Mucosa of descending colon (tissue), 3 donors: Measurements from ENCODE around the gene MTA3. TPM values are rescaled to one million over a fixed set of nuclear protein-coding genes. Genes with fewer than 3 reads are reported as not detected.

Experiments
- ATAC-seq: fragments of 200-7000 bp; cut with Tn5 transposase; one replicate; pipeline ENCODE4 v1.9.1; 2020; ENCODE audit warnings: mild to moderate bottlenecking, moderate library complexity
- DNase-seq, 3 donors: peaks; one replicate each; pipeline ENCODE4 v3.0.0-alpha.2; 2020
- H3K36me3 ChIP-seq: fragments of 200-600 bp; one replicate; pipeline ENCODE4 v1.8.0; 2021; ENCODE audit warnings: low read depth, mild to moderate bottlenecking
- H3K4me1 ChIP-seq: fragments of 200-600 bp; one replicate; pipeline ENCODE4 v1.8.0; 2021; ENCODE audit warnings: low read depth, mild to moderate bottlenecking
- H3K4me3 ChIP-seq: fragments of 200-600 bp; one replicate; pipeline ENCODE4 v1.8.0; 2021; ENCODE audit warnings: mild to moderate bottlenecking
- H3K9me3 ChIP-seq: fragments of 200-600 bp; one replicate; pipeline ENCODE4 v1.8.0; 2021; ENCODE audit warnings: mild to moderate bottlenecking
- intact Hi-C, 2 donors: fragments of 100-400 bp; cut with DNase I in 1 of 2; cut with micrococcal nuclease in 1 of 2; formaldehyde crosslinking; loops; one replicate each; pipeline versions ENCODE4 v1.11.0 to v1.11.1; 2022; cut with DNase I, micrococcal nuclease
- long read RNA-seq, 2 donors: library from polyadenylated mRNA; unstranded; transcript quantifications; one replicate each; pipeline ENCODE4 v2.0.0, GENCODE V29; 2019 to 2021
- total RNA-seq, 3 donors: library from RNA; stranded (reverse); fragmentation: NEBNext Ultra II Directional in 2 of 3; extraction: Animal tissue kit (Norgen Biotek cat#: 25700) in 2 of 3; gene quantifications; one replicate each; pipeline versions ENCODE4 v1.2.1 to v1.2.4, GENCODE V29; 2021 to 2023
- TF ChIP-seq, protein P1 (sequence below): fragments of 200-600 bp; IDR thresholded peaks from one replicate; pipeline ENCODE4 v1.8.0; 2022; ENCODE audit warnings: antibody characterized with exemption, mild to moderate bottlenecking
- donor health status: DM: no; HTN: no; CAD: no; lungs with moderate emphysema.
- donor health status: DM: no; HTN: no; CAD: no.
- donor health status: DM: no; HTN: yes; CAD: no.

The MTA3 gene
- 10 to 100 TPM; 44.8 to 58.9 (median 52.8) TPM for total RNA-seq
- long read RNA-seq, donor 1, transcript MTA3-205 (14 exons, 2,202 nt) = major isoform, 14 of 47 reads
- long read RNA-seq, donor 1, transcript MTA3-204 (14 exons, 2,041 nt) = minor isoform, 10 of 47 reads
- long read RNA-seq, donor 1, partial matches to known transcripts = 8 of 47 reads
- long read RNA-seq, donor 1, other reads (novel, unspliced or antisense) = 14 of 47 reads
- long read RNA-seq, donor 2, transcript MTA3-205 (14 exons, 2,202 nt) = major isoform, 5 of 14 reads
- long read RNA-seq, donor 2, partial matches to known transcripts = 0 of 14 reads
- long read RNA-seq, donor 2, other reads (novel, unspliced or antisense) = 6 of 14 reads

- H3K4me1 ChIP-seq = peaks cover 17% of the 10 kb centered on the region
- TF ChIP-seq, protein P1, sequence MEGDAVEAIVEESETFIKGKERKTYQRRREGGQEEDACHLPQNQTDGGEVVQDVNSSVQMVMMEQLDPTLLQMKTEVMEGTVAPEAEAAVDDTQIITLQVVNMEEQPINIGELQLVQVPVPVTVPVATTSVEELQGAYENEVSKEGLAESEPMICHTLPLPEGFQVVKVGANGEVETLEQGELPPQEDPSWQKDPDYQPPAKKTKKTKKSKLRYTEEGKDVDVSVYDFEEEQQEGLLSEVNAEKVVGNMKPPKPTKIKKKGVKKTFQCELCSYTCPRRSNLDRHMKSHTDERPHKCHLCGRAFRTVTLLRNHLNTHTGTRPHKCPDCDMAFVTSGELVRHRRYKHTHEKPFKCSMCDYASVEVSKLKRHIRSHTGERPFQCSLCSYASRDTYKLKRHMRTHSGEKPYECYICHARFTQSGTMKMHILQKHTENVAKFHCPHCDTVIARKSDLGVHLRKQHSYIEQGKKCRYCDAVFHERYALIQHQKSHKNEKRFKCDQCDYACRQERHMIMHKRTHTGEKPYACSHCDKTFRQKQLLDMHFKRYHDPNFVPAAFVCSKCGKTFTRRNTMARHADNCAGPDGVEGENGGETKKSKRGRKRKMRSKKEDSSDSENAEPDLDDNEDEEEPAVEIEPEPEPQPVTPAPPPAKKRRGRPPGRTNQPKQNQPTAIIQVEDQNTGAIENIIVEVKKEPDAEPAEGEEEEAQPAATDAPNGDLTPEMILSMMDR = no peak
- ATAC-seq = peak; percentile 85
These were observed at the start of gene MTA3 for GRCh38 chr2:42568401-42569115. MTA3 (plus strand) TSS chr2:42568632; CDS start chr2:42568746, 114 bp downstream.

DNA sequence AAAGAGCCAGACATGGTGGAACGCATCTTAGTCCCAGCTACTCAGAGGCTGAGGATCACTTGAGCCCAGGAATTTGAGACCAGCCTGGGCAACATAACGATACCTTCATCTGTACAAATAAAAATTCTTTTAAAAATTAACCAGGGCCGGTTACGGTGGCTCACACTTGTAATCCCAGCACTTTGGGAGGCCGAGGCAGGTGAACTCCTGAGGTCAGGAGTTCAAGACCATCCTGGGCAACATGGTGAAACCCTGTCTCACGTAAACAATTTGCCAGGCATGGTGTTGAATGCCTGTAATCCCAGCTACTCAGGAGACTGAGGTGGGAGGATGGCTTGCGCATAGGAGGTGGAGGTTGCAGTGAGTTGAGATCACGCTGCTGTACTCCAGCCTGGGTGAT, 48.8 kb upstream of the MTA3 start:
- intact Hi-C loops = no loop called here
- TF ChIP-seq, protein P1 = no peak

More at GRCh38 chr2:42568401-42569115, at the start of gene MTA3:
- H3K4me3 ChIP-seq = peak within 1 kb of the TSS; percentile 81
- H3K9me3 ChIP-seq = no peaks in the 10 kb centered on the region
- H3K36me3 ChIP-seq = no peaks in the 10 kb centered on the region
- intact Hi-C loops = no loop called here
- DNase-seq = peak; percentile 75 to 83 (median 76)

GRCh38 chr2:42522035-42522434, 46.4 kb upstream of the MTA3 start:
- ATAC-seq = no peak

More for the DNA sequence above, 48.8 kb upstream of the MTA3 start:
- Histone ChIP-seq H3K9me3 (no peaks in the 10 kb centered on the region), H3K36me3 (no peaks in the 10 kb centered on the region), H3K4me1 (no peaks in the 10 kb centered on the region), H3K4me3 (no peak overlapping the region)
- DNase-seq = no peak
- no peak for ATAC-seq

GRCh38 chr2:42523341-42523740, 45.1 kb upstream of the MTA3 start:
- H3K4me3 ChIP-seq = no peak overlapping the region
- intact Hi-C loops = no loop called here
- ATAC-seq (no peak), DNase-seq (no peak)
- TF ChIP-seq, protein P1 = no peak
- H3K36me3 ChIP-seq = no peaks in the 10 kb centered on the region
- no peaks in the 10 kb centered on the region for H3K9me3 ChIP-seq
- no peaks in the 10 kb centered on the region for H3K4me1 ChIP-seq

More at GRCh38 chr2:42522035-42522434, 46.4 kb upstream of the MTA3 start:
- DNase-seq = no peak
- Histone ChIP-seq H3K4me1 (no peaks in the 10 kb centered on the region), H3K36me3 (no peaks in the 10 kb centered on the region), H3K9me3 (no peaks in the 10 kb centered on the region), H3K4me3 (no peak overlapping the region)
- intact Hi-C loops = no loop called here
- TF ChIP-seq, protein P1 = no peak

- Histone ChIP-seq H3K4me1 (no peaks in the 10 kb centered on the region), H3K9me3 (no peaks in the 10 kb centered on the region), H3K4me3 (no peak overlapping the region), H3K36me3 (no peaks in the 10 kb centered on the region)
- ATAC-seq = no peak
- no peak for DNase-seq
- intact Hi-C loops = no loop called here
- TF ChIP-seq, protein P1 = no peak
These were observed 36.0 kb upstream of the MTA3 start for GRCh38 chr2:42532397-42532796.
